GM21360 (cell line): ENCODE data around the gene SPTB.

Source experiments
- ATAC-seq: cut with Tn5 transposase; IDR thresholded peaks from one replicate; pipeline ENCODE4 v1.9.1; 2021; ENCODE audit warnings: mild to moderate bottlenecking, moderate library complexity; ENCODE audit not compliant: unreplicated experiment

The SPTB gene

GRCh38 chr14:64732536-64733120 lies 147.1 kb downstream of the SPTB start:
- ATAC-seq = no peak

DNA sequence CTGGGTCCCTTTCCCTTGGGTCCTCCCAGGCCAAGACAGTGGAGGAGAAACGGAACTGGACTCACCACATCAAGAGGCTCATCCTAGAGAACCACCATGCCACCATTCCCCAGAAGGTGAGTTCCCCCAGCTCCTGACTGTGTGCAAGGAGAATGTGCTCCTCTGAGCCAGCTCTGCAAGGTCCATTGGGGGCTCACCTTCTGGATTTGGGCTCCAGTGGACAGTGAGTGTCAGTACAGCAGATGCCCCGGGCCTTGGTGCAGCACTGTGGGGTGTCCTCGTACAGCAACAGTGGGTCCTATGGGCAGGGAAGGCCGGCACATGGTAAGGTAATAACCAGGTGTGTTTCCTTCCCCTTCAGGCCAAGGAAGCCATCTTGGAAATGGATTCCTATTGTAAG lies 147.6 kb downstream of the SPTB start:
- ATAC-seq = no peak

DNA sequence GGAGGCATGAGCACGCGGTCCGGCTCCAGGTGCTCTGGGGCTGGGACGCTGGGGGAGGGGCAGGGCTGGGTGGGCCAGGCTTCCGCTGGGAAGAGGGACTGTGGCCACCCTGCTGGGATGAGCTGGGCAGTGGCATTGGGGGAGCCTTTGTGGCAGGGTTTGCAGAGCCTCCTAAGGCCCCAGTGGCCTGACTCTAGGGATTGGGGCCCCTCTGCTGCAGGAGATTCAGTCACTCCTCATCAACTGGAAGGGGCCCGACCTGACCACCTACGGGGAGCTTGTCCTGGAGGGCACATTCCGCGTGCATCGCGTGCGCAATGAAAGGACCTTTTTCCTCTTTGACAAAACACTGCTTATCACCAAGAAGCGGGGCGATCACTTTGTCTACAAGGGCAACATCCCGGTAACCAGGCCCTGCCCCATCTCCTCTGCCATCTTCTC lies 148.5 kb downstream of the SPTB start:
- no peak for ATAC-seq

DNA sequence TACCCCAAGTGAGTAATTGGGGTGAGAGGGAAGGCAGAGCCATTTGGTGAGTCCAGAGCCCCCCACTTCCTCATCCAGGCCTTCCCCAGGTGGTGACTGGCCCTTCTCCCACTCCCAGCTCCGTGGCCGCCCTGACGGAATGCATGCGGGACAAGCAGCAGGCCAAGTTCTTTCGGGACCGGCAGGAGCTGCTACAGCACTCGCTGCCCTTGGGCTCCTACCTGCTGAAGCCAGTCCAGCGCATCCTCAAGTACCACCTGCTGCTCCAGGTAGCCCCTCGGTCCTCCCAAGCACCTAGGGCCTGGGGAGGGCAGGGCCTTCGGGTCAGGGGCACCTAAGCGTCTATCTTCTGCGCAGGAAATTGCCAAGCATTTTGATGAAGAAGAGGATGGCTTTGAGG lies 149.0 kb downstream of the SPTB start:
- ATAC-seq = no peak

- ATAC-seq = no peak
Measured at GRCh38 chr14:64730061-64730440, 149.7 kb downstream of the SPTB start.

GRCh38 chr14:64729386-64730060 lies 150.2 kb downstream of the SPTB start:
- no peak for ATAC-seq

DNA sequence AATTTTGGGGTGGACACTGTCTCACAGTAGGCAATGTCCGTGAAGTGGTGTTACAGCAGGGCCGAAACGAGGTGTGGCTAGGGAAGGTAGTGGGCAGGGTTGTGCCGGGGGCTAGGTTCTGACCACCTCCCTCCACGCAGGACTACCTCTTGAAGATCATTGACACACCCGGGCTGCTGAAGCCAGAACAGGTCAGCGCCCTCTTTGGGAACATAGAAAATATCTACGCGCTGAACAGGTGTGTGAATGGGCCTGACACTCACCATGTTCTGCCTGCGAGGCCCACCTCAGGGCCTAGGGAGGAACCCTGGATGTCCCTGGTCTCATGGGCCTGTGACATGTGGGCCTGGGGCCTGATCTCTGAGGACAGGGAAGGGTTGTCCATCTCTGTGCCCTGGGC lies 150.9 kb downstream of the SPTB start:
- ATAC-seq = no peak

- no peak for ATAC-seq
Measured at GRCh38 chr14:64728106-64728505, 151.6 kb downstream of the SPTB start.

GRCh38 chr14:64727551-64728071 lies 152.1 kb downstream of the SPTB start:
- no peak for ATAC-seq

DNA sequence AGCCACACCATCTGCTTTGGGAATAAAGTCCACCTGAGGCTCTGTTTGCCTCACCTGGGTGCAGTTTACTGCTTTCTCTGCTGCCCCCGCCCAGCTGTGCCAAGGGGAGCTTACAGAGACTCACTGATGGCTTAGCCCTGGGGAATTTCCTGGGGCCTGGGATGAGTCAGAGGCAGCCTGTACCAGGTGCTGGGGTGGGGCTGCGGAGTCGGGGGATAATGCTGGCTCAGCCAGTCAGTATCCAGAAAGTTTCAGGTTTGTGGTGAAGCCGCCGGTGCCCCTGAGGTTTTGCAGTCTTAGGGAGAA lies 153.2 kb downstream of the SPTB start:
- no peak for ATAC-seq

GRCh38 chr14:64725879-64726584 lies 153.7 kb downstream of the SPTB start:
- ATAC-seq = no peak

GRCh38 chr14:64725261-64725815 lies 154.4 kb downstream of the SPTB start:
- ATAC-seq = no peak

- no peak for ATAC-seq
Measured at GRCh38 chr14:64724578-64724930, 155.2 kb downstream of the SPTB start.

GRCh38 chr14:64723691-64724577 lies 155.8 kb downstream of the SPTB start:
- ATAC-seq = no peak

DNA sequence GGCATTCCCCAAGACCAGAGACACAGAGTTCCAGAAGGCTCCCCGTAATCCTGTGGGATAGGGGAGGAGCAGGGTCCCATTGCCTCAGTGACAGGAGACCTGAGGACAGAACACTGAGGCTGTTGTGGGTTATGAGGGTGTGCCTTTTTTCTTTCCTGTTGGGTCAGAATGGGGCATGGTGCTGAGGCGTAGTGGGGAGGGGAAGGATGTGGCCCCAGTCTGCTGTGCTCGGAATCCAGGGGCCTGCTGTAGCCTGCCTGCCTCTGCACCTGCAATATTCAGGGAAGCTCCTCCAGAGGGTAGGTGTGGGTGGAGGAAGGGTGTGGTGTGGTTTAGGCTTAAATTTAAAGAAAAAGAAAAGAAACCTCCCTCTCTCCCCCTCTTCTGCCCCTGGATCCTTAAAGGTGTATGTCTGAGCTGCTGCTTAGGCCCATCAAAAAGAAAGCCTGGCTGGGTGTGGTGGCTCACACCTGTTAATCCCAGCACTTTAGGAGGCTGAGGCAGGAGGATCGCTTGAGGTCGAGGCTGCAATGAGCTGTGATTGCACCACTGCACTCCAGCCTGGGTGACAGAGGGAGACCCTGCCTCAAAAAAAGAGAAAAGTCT lies 156.8 kb downstream of the SPTB start:
- no peak for ATAC-seq

GRCh38 chr14:64721899-64722298 lies 157.8 kb downstream of the SPTB start:
- ATAC-seq = no peak

DNA sequence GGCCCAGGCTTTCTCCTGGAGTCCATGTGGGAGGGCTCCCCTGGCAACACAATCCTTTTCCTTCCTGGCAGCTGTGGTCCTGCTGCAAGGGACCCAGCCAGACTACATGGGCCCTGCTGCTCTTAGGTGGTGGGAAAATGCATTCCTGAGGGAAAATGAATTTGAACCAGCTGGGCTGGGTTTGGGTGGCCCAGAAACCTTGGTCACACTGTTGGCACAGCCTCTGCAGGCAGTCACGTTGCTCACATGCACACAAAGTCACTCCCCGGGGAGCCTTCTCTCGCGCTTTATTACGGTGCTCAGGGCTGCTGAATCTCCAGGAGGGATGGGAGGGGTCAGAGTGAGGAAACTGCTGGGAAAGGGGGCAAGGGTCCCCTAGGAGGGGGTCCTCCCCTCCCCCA lies 158.3 kb downstream of the SPTB start:
- no peak for ATAC-seq

DNA sequence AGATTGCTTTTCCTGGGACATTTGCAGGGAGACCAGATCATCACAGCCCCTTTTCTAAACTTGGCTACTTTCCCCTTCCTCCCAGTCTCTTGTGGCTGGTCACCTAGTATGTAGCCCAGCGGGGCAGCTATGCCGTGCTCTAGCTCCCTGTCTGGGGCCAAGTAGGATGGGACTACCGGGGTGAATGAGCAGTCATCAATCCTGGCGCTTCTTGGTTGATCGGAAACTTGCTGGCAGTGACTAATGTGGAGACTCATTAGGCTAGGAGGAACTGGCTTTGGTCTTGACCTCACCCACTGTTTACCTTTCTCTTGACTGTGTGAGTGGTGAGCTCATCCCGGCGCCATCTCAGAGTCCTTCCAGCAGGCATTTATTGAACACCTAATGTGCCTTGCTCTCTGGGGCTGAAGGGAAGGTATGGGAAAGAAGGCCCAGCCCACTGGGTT lies 159.6 kb downstream of the SPTB start:
- no peak for ATAC-seq

GRCh38 chr14:64719601-64720000 lies 160.1 kb downstream of the SPTB start:
- ATAC-seq = no peak

- ATAC-seq = no peak
Measured at GRCh38 chr14:64718762-64719161, 160.9 kb downstream of the SPTB start.

DNA sequence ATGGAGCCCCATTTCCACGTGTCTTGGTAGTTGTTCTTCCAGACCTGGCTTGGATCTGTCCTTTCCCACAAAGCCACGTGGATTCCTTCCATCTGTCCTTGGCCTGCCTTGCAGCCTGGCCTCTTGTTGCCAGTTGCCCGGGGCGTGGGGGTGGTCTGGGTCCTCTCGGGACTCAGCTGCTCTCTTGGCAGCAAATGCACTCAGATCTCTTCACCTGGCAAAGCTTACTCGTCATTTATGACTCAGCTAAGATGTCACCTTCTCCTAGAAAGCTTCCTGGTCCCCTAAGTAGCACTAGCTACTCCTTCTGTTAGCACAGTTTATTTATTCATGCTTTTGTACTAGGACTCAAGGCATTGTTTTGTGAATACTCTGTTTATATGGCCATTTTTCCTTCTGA lies 161.8 kb downstream of the SPTB start:
- no peak for ATAC-seq
